ENCODE measurements around the gene TIMM22.

GRCh38 chr17:1039511-1040215, 42.7 kb downstream of the TIMM22 start:
- TF ChIP-seq CTCF (IDR thresholded peaks at IDR 0.05; ENCODE audit: low read length), result no peak
- no peak for TF ChIP-seq EZH2 (optimal IDR thresholded peaks at IDR 0.05; ENCODE audit: low read depth, low read length)

All from MM.1S (cell line).